IPS-18c (cell line): ENCODE measurements around the gene PLXNB1.
A peak's percentile ranks its signal among the peaks of the same experiment; 100 is the strongest.

Source experiments
- H3K4me3 ChIP-seq: 2 replicates; pipeline ENCODE4 v1.7.0; 2013; ENCODE audit warnings: low read depth, mild to moderate bottlenecking, low read length, moderate library complexity; ENCODE audit not compliant: insufficient read depth
- H3K9me3 ChIP-seq: one replicate; pipeline ENCODE4 v1.6.1; 2013; ENCODE audit warnings: mild to moderate bottlenecking, low read length, moderate library complexity; ENCODE audit not compliant: control insufficient read depth, insufficient read depth

Gene PLXNB1

GRCh38 chr3:48439820-48440589, 10.1 kb upstream of the PLXNB1 start, which contains the start of the genes CCDC51 and TMA7:
CCDC51 (minus strand) TSS chr3:48440119; CDS start chr3:48435128, 4,991 bp downstream.
TMA7 (plus strand) TSS chr3:48440257; CDS start chr3:48440297, 40 bp downstream.
- Histone ChIP-seq H3K9me3 (no peaks in the 10 kb centered on the region), H3K4me3 (peak within 1 kb of the TSS; percentile 97)

GRCh38 chr3:48437812-48438211, 7.9 kb upstream of the PLXNB1 start:
- no peak overlapping the region for H3K4me3 ChIP-seq
- no peaks in the 10 kb centered on the region for H3K9me3 ChIP-seq

- Histone ChIP-seq H3K4me3 (no peak overlapping the region), H3K9me3 (no peaks in the 10 kb centered on the region)
These were observed 7.0 kb upstream of the PLXNB1 start for GRCh38 chr3:48436855-48437254.

GRCh38 chr3:48436477-48436787, 6.5 kb upstream of the PLXNB1 start:
- no peak overlapping the region for H3K4me3 ChIP-seq

GRCh38 chr3:48435774-48436476, 6.0 kb upstream of the PLXNB1 start:
- Histone ChIP-seq H3K4me3 (no peak overlapping the region), H3K9me3 (no peaks in the 10 kb centered on the region)

More at GRCh38 chr3:48436477-48436787, 6.5 kb upstream of the PLXNB1 start:
- no peaks in the 10 kb centered on the region for H3K9me3 ChIP-seq

GRCh38 chr3:48435223-48435595, 5.3 kb upstream of the PLXNB1 start:
- Histone ChIP-seq H3K9me3 (no peaks in the 10 kb centered on the region), H3K4me3 (no peak overlapping the region)

- H3K4me3 ChIP-seq = no peak overlapping the region
These were observed 4.8 kb upstream of the PLXNB1 start for GRCh38 chr3:48434591-48435222.

GRCh38 chr3:48433472-48434118, 3.7 kb upstream of the PLXNB1 start:
- no peaks in the 10 kb centered on the region for H3K9me3 ChIP-seq
- no peak overlapping the region for H3K4me3 ChIP-seq

More at GRCh38 chr3:48434591-48435222, 4.8 kb upstream of the PLXNB1 start:
- no peaks in the 10 kb centered on the region for H3K9me3 ChIP-seq

- no peaks in the 10 kb centered on the region for H3K9me3 ChIP-seq
- H3K4me3 ChIP-seq = no peak overlapping the region
These were observed 2.8 kb upstream of the PLXNB1 start for GRCh38 chr3:48432411-48433371.

GRCh38 chr3:48431224-48432029, 1.5 kb upstream of the PLXNB1 start:
- H3K4me3 ChIP-seq = no peak overlapping the region
- no peaks in the 10 kb centered on the region for H3K9me3 ChIP-seq

- H3K4me3 ChIP-seq = peak overlapping the region; percentile 80
- H3K9me3 ChIP-seq = no peaks in the 10 kb centered on the region
These were observed 819 bp upstream of the PLXNB1 start for GRCh38 chr3:48430708-48431101.

GRCh38 chr3:48429317-48429959, 448 bp downstream of the PLXNB1 start:
- Histone ChIP-seq H3K4me3 (peak overlapping the region; percentile 80), H3K9me3 (no peaks in the 10 kb centered on the region)

GRCh38 chr3:48428572-48429316, 1.1 kb downstream of the PLXNB1 start:
- Histone ChIP-seq H3K9me3 (no peaks in the 10 kb centered on the region), H3K4me3 (peak overlapping the region; percentile 80)

GRCh38 chr3:48428088-48428571, 1.8 kb downstream of the PLXNB1 start:
- Histone ChIP-seq H3K9me3 (no peaks in the 10 kb centered on the region), H3K4me3 (peak overlapping the region; percentile 80)

- no peaks in the 10 kb centered on the region for H3K9me3 ChIP-seq
- peak overlapping the region; percentile 80; the same call in 1 of the 2 replicates for H3K4me3 ChIP-seq
These were observed 2.3 kb downstream of the PLXNB1 start for GRCh38 chr3:48427630-48427962.
